Spleen (tissue), 11 donors: Measurements from ENCODE around the gene CFAP77. TPM values are rescaled to one million over a fixed set of nuclear protein-coding genes. Genes with fewer than 3 reads are reported as not detected.
"Not testable (repeated sequence)": the region's sequence is repeated elsewhere in the genome, so short reads cannot be mapped to it uniquely, and the experiment has no call there.

Experiments used
- DNase-seq: peaks from one replicate; pipeline ENCODE4 v3.0.0-alpha.2; 2020
- H3K27ac ChIP-seq, 8 donors: fragments of 200-600 bp; sonication (generic) in 7 of 8; 1 replicate in 4 of 8; 2 replicates in 4 of 8; pipeline versions ENCODE4 v1.5.0 to v1.8.0; 2016 to 2021; ENCODE audit warnings: inconsistent platforms in 4 of 8, mild to moderate bottlenecking in 4 of 8, moderate library complexity in 1 of 8
- H3K27me3 ChIP-seq, 7 donors: fragments of 200-600 bp; sonication (generic) in 6 of 7; replicated peaks in 1 of 7; 1 replicate in 4 of 7; 2 replicates in 3 of 7; pipeline versions ENCODE4 v1.5.0 to v1.8.0; 2016 to 2021; ENCODE audit warnings: inconsistent platforms in 3 of 7, mild to moderate bottlenecking in 1 of 7
- H3K36me3 ChIP-seq, 6 donors: fragments of 200-600 bp; sonication (generic) in 5 of 6; 1 replicate in 4 of 6; 2 replicates in 2 of 6; pipeline versions ENCODE4 v1.5.0 to v1.8.0; 2016 to 2021; ENCODE audit warnings: inconsistent platforms in 2 of 6
- H3K4me1 ChIP-seq, 6 donors: fragments of 200-600 bp; sonication (generic) in 5 of 6; 1 replicate in 3 of 6; 2 replicates in 3 of 6; pipeline versions ENCODE4 v1.5.0 to v1.8.0; 2016 to 2021; ENCODE audit warnings: inconsistent platforms in 3 of 6
- H3K4me3 ChIP-seq, 8 donors: fragments of 200-600 bp; sonication (generic) in 7 of 8; 1 replicate in 4 of 8; 2 replicates in 4 of 8; pipeline versions ENCODE4 v1.5.0 to v1.8.0; 2016 to 2021; ENCODE audit warnings: inconsistent platforms in 4 of 8, mild to moderate bottlenecking in 4 of 8, moderate library complexity in 2 of 8
- H3K9me3 ChIP-seq, 8 donors: fragments of 200-600 bp; sonication (generic) in 7 of 8; 1 replicate in 4 of 8; 2 replicates in 4 of 8; pipeline versions ENCODE4 v1.5.0 to v1.8.0; 2016 to 2021; ENCODE audit warnings: inconsistent platforms in 4 of 8
- POLR2A ChIP-seq, 3 donors: fragments of 450-650 bp; IDR thresholded peaks; one replicate each; pipeline ENCODE4 v1.5.1; 2017; ENCODE audit warnings: antibody characterized with exemption in 3 of 3, mild to moderate bottlenecking in 1 of 3
- POLR2AphosphoS5 ChIP-seq, 3 donors: sonication (generic); formaldehyde crosslinking; IDR thresholded peaks; one replicate each; pipeline ENCODE4 v1.5.1; 2017; ENCODE audit warnings: antibody characterized with exemption in 3 of 3
- WGBS, 5 donors: extraction: QIAGEN DNeasy Blood & Tissue Kit in 3 of 5; methylation state at CpG; one replicate each; pipeline versions ENCODE4 v1.1.5 to v1.1.7; 2013 to 2018; 5-methylcytosine and 5-hydroxymethylcytosine counted together
- intact Hi-C: fragments of 100-400 bp; cut with DNase I; formaldehyde crosslinking; loops from one replicate; pipeline ENCODE4 v1.15.0; 2023; ENCODE audit warnings: low total_unique reads
- polyA plus RNA-seq, 3 donors: library from polyadenylated mRNA; stranded (reverse); fragments of 200-250 nt; gene quantifications; one replicate each; pipeline ENCODE4 v1.2.1, GENCODE V29; 2013
- total RNA-seq, 7 donors: library from RNA; depleted of rRNA in 3 of 7; stranded (reverse); fragments of >200 nt in 3 of 7; fragmentation: NEBNext Ultra II Directional in 4 of 7; extraction: Animal tissue kit (Norgen Biotek cat#: 25700) in 4 of 7; gene quantifications; one replicate each; pipeline versions ENCODE4 v1.1.0 to v1.2.1, GENCODE V29; 2016 to 2021
- TF ChIP-seq, protein P1 (sequence below), 11 experiments: fragments of 200-600 bp in 7 of 11; fragments of 450-650 bp in 4 of 11; sonication (generic) in 4 of 11; IDR thresholded peaks in 8 of 11; conservative IDR thresholded peaks in 3 of 11; 1 replicate in 7 of 11; 2 replicates in 4 of 11; pipeline versions ENCODE4 v1.4.0 to v1.8.0; 2016 to 2021; ENCODE audit warnings: antibody characterized with exemption in 11 of 11, inconsistent platforms in 4 of 11, mild to moderate bottlenecking in 1 of 11
- donor health status: healthy with polysubstance abuse.
- donor health status: DM: no; HTN: no; CAD: no; lungs with moderate emphysema.
- donor health status: DM: no; HTN: no; CAD: no.
- donor health status: Bipolar disorder and iron deficiency.
- donor health status: healthy.
- donor health status: DM: no; HTN: no; CAD: no.
- donor health status: DM: yes; HTN: yes; CAD: no.

CFAP77 gene
- total and polyA plus RNA-seq, 10 donors = 0.06 TPM; not detected in 9

DNA sequence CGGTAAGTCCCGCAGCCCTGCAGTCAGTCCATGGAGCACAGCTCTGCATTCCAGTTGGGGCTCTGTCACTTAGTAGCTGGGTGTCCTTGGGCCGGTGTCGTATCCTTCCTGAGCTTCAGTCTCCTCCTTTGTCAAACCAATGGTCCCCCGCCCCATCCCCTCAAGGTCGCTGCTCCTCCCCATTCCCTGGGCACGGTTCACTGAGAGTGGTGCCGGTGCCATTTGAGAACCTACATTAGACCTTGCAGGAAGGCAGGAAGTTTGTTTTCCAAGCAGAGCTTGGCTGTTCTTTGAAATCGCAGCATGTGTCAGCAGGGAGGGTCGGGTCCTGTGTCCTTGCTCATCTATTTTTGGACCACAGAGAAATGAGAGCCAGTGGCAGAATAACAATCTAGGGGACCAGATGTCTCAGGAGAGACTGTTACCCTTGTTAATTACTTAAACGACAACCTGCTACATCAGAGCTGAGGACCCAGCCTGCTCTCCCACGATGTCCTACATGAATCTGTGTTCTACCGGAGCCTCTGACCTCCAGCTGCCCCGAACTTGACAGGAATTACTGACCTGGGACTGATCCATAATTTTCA lies 150.7 kb downstream of the CFAP77 start:
- Histone ChIP-seq H3K27ac (peak overlapping the region; percentile 1 to 89 (median 84)), H3K4me3 (no peak overlapping the region), H3K36me3 (no peaks in the 10 kb centered on the region), H3K27me3 (peaks cover 0 to 26% (median 0%) of the 10 kb centered on the region in 7 donors), H3K4me1 (peaks cover 0 to 21% (median 3%) of the 10 kb centered on the region in 6 donors), H3K9me3 (no peaks in the 10 kb centered on the region)
- TF ChIP-seq, protein P1, sequence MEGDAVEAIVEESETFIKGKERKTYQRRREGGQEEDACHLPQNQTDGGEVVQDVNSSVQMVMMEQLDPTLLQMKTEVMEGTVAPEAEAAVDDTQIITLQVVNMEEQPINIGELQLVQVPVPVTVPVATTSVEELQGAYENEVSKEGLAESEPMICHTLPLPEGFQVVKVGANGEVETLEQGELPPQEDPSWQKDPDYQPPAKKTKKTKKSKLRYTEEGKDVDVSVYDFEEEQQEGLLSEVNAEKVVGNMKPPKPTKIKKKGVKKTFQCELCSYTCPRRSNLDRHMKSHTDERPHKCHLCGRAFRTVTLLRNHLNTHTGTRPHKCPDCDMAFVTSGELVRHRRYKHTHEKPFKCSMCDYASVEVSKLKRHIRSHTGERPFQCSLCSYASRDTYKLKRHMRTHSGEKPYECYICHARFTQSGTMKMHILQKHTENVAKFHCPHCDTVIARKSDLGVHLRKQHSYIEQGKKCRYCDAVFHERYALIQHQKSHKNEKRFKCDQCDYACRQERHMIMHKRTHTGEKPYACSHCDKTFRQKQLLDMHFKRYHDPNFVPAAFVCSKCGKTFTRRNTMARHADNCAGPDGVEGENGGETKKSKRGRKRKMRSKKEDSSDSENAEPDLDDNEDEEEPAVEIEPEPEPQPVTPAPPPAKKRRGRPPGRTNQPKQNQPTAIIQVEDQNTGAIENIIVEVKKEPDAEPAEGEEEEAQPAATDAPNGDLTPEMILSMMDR (IDR thresholded peaks at IDR 0.05 in 8 of 11, conservative IDR thresholded peaks at IDR 0.05 in 3 of 11) = no peak
- TF ChIP-seq POLR2AphosphoS5 (IDR thresholded peaks at IDR 0.05) (peak; percentile 32 to 87 (median 80)), POLR2A (IDR thresholded peaks at IDR 0.05) (peak in 1 of 3 donors; percentile 70)
- peak; percentile 86 for DNase-seq
- intact Hi-C loops = no loop called here
- WGBS, 5 donors = 33 to 49% (median 37%) methylated on average over 14 of the region's 14 CpGs

DNA sequence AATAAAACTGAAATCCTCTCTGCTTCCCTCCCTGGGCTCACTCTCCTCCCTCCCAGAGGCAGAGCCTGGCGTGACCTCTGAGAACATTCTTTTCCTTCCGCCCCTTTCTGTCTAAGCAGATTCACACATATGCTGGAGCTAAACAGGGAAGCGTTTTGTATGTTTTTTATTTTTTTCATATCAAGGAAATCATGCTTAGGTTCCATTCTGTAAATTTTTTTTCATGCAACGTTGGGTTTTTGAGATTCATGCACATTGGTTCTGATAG lies 152.2 kb downstream of the CFAP77 start:
- H3K4me3 ChIP-seq = no peak overlapping the region
- peak overlapping the region in 7 of 8 donors; percentile 73 to 89 (median 86) for H3K27ac ChIP-seq
- H3K4me1 ChIP-seq = peaks cover 0 to 21% (median 3%) of the 10 kb centered on the region in 6 donors
- DNase-seq = no peak
- H3K36me3 ChIP-seq = no peaks in the 10 kb centered on the region
- intact Hi-C loops = no loop called here
- peaks cover 0 to 21% (median 0%) of the 10 kb centered on the region in 7 donors for H3K27me3 ChIP-seq
- TF ChIP-seq POLR2AphosphoS5 (IDR thresholded peaks at IDR 0.05) (peak in 1 of 3 donors; percentile 45), POLR2A (IDR thresholded peaks at IDR 0.05) (no peak)
- H3K9me3 ChIP-seq = no peaks in the 10 kb centered on the region
- 31 to 44% (median 42%) methylated on average over 4 of the region's 4 CpGs for WGBS, 5 donors

DNA sequence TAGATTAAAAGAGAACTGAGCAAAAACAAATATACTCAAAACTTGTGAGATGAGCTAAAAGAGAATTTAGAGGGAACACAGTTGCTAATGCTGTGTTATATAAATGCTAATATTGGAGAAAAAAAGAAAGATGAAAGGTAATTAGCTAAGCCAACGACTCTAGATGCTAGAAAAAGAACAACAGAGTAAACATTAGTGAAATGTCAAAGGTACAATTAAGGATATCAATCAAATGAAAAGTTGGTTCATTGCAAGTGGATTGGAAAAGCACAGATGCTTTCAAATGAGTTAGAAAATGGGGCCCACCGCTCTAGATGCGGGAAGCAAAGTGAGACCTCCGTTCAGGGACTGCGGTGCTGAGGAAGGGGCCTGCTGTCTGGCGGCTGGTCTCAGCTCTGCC lies 154.5 kb downstream of the CFAP77 start:
- no peak for TF ChIP-seq POLR2A (IDR thresholded peaks at IDR 0.05)
- no peak for TF ChIP-seq POLR2AphosphoS5 (IDR thresholded peaks at IDR 0.05)
- TF ChIP-seq, protein P1 (IDR thresholded peaks at IDR 0.05 in 8 of 11, conservative IDR thresholded peaks at IDR 0.05 in 3 of 11) = no peak
- Histone ChIP-seq H3K36me3 (no peaks in the 10 kb centered on the region), H3K4me1 (peaks cover 0 to 21% (median 3%) of the 10 kb centered on the region in 6 donors), H3K27ac (no peak overlapping the region), H3K4me3 (no peak overlapping the region), H3K9me3 (no peaks in the 10 kb centered on the region), H3K27me3 (peaks cover 0 to 21% (median 0%) of the 10 kb centered on the region in 7 donors)
- DNase-seq = no peak
- WGBS, 5 donors = 81 to 86% (median 83%) methylated on average over 6 of the region's 6 CpGs
- intact Hi-C loops = no loop called here

DNA sequence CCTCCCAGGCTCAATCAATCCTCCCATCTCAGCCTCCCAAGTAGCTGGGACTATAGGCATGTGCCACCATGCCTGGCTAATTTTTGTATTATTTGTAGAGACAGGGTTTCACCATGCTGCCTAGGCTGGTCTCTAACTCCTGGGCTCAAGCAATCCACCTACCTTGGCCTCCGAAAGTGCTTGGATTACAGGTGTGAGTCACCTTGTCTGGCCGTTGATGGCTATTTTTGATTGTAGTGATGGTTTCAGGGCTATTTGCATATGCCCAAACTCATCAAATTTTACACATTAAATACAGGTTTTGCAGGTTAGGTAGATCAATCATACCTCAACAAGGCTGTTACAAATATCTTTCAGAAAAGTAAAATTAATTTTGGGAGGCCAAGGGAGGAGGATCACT lies 158.8 kb downstream of the CFAP77 start:
- H3K27ac ChIP-seq, H3K9me3 ChIP-seq, H3K4me3 ChIP-seq, DNase-seq, H3K36me3 ChIP-seq, H3K4me1 ChIP-seq, intact Hi-C loops: not testable (repeated sequence)
- peaks cover 0 to 16% (median 0%) of the 10 kb centered on the region in 7 donors for H3K27me3 ChIP-seq
- 73 to 84% (median 80%) methylated on average over 2 of the region's 2 CpGs for whole genome bisulfite sequencing, 5 donors

DNA sequence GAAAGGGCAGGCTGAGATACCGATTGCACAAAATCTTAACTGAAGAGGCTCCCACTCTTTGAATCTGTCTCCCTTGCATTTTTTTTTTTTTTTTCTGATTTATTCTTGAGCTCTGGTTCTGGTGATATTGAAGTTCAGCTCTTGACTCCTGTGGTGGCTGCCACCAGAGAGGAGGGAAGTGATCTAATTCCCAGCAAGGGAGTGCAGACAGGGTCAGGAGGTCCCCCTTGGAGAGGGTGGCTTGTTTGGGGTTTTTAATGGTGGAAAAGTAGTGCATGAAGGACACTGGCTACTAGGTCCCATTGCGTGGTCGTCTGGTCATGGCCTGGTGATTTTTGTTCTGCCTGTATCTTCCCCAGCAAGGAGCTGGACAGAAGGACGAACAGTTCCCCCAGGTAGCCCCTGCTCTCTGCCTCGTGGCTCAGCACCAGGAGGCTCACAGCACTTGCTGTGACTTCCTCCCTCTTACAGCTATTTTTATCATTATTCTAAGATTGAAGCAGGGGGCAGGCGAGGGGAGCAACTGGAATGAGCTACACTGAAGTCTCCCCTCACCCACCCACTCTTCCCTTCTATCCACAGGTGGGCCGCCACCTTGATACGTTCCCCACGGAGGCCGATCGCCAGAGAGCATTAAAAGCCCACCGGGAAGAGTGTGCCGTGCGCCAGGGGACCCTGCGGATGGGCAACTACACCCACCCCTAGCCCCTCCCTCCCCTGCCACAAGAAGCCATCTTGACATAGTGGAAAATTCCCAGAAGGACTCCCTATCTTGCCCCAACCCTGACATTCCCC lies 162.0 kb downstream of the CFAP77 start:
- intact Hi-C loops = loop anchor here (5.0 kb wide), 1 partner anchor 160 kb away; the partner anchor contains the start of gene CFAP77
- DNase-seq = no peak
- WGBS, 5 donors = 75 to 78% (median 77%) methylated on average over 15 of the region's 15 CpGs

More for the DNA sequence above, 162.0 kb downstream of the CFAP77 start:
- Histone ChIP-seq H3K4me1 (peaks cover 0 to 7% (median 0%) of the 10 kb centered on the region in 6 donors), H3K4me3 (no peak overlapping the region), H3K27ac (no peak overlapping the region), H3K27me3 (peaks cover 0 to 48% (median 6%) of the 10 kb centered on the region in 7 donors), H3K36me3 (no peaks in the 10 kb centered on the region), H3K9me3 (no peaks in the 10 kb centered on the region)
- no peak for TF ChIP-seq POLR2AphosphoS5 (IDR thresholded peaks at IDR 0.05)
- TF ChIP-seq, protein P1 (IDR thresholded peaks at IDR 0.05 in 8 of 11, conservative IDR thresholded peaks at IDR 0.05 in 3 of 11) = no peak
- no peak for TF ChIP-seq POLR2A (IDR thresholded peaks at IDR 0.05)
